Globus pallidus (tissue), 1 donor: Measurements from ENCODE around the gene KIAA0513.
A peak's percentile ranks its signal among the peaks of the same experiment; 100 is the strongest.

Source experiments
- DNase-seq: peaks from one replicate; pipeline ENCODE4 v3.0.0-alpha.2; 2015; ENCODE audit warnings: low spot score

Gene KIAA0513

GRCh38 chr16:85090873-85091521 lies 63.4 kb downstream of the KIAA0513 start:
- peak; percentile 27 for DNase-seq

DNA sequence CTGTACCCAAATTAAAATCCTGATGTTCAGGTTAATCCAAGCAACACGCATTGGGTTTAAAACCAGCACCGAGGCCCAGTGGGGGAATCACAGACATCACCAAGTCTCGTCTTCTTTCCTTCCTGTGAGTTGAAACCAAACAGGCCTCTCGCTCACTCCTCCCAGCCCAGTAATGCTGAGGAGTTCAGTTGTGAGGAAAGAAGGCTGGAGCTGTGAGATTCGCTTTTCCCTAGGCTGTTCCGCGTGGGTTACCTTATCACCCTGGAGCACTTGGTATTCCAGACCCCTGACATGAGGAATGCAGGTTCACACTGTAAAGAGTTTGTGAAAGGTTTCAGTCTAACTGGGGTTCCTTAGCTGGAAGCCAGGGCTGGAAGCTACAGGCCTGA lies 63.9 kb downstream of the KIAA0513 start:
- no peak for DNase-seq

DNA sequence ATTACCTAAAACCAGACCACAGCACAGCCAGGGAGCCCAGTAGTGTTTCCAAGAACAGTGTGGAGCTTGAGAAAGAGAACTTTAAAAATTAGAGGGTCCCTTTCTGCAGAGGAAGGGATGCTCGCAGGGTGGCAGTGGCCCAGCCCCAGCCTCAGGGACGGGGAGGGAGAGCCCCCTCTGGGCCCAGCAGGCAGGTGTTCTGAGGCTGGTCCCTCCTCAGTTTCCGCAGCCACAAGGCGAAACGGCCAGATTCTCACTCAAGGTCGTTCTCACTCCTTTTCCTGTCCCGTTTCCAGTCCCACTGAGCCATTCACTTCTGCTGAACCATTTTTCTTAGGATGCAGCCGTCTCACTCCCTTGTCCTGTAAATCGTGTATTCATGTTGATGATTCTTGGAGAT lies 64.7 kb downstream of the KIAA0513 start:
- no peak for DNase-seq

GRCh38 chr16:85092851-85093250 lies 65.3 kb downstream of the KIAA0513 start:
- DNase-seq, result no peak

- no peak for DNase-seq
Measured at GRCh38 chr16:85093705-85094104, 66.1 kb downstream of the KIAA0513 start.

DNA sequence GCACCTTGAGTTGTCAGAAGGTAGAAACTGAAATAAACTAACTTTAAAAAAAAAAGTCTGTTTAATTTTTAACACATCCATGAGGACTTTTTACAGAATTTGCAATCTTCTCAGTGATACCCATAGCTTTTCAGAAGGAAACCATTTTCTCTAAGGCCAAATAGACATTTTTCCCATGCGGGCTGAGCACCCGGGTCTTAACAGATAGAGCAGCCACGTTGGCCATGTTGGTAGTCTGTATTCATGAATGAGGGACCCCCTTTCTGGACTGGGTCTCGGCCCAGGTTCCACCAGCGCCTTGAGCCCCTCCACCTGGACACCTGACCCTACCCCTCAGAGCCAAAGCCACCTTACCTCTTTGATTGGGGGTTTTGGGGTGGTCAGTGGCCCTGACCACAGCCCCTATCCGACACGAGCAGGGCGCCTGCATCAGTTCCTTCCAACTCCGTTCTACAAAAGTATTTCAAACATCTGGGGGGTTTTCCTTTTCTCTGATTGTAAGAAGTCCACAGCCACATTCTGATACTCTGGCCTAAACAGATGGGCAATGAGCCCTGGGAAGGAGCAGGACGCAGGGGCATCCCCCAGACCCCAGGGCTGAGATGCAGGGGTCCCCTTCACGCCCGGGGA lies 66.7 kb downstream of the KIAA0513 start:
- DNase-seq, result no peak

- DNase-seq, result no peak
Measured at GRCh38 chr16:85094812-85095211, 67.2 kb downstream of the KIAA0513 start.

GRCh38 chr16:85096921-85097320 lies 69.3 kb downstream of the KIAA0513 start:
- DNase-seq, result no peak

GRCh38 chr16:85098565-85098964 lies 71.0 kb downstream of the KIAA0513 start:
- no peak for DNase-seq

GRCh38 chr16:85100265-85100664 lies 72.7 kb downstream of the KIAA0513 start:
- no peak for DNase-seq

GRCh38 chr16:85101956-85102630 lies 74.5 kb downstream of the KIAA0513 start:
- no peak for DNase-seq

GRCh38 chr16:85103114-85104079 lies 75.8 kb downstream of the KIAA0513 start:
- no peak for DNase-seq

GRCh38 chr16:85104147-85104546 lies 76.6 kb downstream of the KIAA0513 start:
- no peak for DNase-seq

DNA sequence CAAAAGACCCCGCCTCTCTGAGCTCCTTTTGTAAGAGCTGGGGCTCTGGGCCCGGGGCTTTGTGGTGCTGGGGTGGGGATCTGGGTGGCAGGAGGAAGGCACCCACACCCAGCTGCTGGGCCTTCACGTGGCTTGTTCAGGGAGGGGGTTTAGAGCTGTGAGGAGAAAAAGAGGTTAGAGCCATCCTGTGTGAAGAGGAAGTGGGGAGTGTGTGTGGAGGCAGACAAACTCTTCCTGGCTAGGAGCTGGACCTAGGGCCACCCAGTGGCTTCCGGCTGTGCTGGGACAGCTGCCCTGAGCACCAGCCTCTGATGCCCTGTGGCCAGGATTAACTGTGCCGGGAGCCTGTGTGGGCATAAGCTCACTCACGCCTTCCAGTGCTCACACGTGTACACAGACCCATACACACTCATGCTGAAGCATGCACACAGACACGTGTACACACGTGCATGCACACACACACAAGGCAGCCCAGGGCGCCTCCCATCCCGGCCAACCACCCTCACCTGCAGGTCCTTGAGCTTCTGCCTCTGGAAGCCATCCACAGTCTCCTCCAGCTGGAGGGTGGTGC lies 77.3 kb downstream of the KIAA0513 start:
- peak; percentile 61 for DNase-seq

- no peak for DNase-seq
Measured at GRCh38 chr16:85105475-85105874, 77.9 kb downstream of the KIAA0513 start.

DNA sequence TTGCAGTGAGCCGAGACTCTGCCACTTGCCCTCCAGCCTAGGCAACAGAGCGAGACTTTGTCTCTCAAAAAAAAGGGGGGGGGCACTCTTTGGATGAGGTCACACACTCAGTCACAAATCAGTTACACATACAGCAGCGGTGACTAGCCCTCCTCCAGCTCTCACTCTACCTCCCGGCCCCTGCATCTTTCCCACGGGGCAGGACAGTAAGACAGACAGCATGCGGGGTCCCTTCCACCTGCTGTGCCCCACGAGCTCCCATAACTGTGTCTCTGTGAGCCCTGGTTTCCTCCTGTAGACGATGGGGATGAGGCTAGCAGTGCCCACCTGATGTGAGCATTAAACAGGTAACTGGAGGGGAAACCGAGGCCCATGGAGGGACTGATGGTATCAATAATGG lies 79.5 kb downstream of the KIAA0513 start:
- DNase-seq, result no peak

- no peak for DNase-seq
Measured at GRCh38 chr16:85107532-85107931, 79.9 kb downstream of the KIAA0513 start.

DNA sequence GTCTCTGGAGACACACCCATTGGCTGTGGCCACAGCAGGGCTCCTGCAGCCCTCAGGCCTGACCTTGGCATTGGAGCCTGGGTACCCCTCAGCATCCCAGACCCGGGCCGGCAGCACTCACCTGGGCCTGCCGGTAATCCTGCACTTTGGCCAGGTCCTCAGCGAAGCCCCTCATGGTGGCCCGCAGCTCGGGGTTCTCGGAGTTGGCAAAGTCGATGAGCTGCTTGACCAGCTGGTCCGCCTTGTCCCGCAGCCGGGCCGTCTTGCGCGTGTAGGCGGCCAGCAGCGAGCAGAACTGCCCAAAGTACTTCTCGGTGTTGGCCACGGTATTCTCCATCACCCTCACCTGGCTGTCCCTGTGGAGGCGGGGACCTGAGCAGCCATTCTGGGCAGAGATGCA lies 82.5 kb downstream of the KIAA0513 start:
- no peak for DNase-seq

DNA sequence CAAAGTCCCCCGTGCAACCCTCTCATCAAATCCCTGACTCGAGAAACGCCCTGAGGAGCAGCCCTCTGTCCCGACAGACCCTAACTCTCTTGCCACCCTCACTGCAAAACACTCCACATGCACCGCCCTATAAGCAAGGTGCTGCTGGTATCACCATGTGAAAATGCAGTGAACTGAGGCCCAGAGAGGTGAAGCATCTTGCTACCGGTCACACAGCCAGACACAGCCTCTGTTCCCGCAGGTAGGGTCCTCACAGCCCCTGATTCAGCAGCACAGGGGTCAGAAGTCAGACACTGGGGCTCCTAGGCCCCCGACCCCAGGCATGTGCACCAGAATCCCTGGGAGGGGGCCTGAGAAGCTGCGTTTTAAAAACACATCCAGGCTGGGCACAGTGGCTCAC lies 83.6 kb downstream of the KIAA0513 start:
- DNase-seq, result no peak

GRCh38 chr16:85112364-85112763 lies 84.8 kb downstream of the KIAA0513 start, which contains the start of gene CIBAR2:
Gene CIBAR2, minus strand, starts transcription at chr16:85112472. Its CDS starts 120 bp downstream, at chr16:85112352.
- no peak for DNase-seq

GRCh38 chr16:85113168-85113733 lies 85.7 kb downstream of the KIAA0513 start:
- DNase-seq, result no peak
